GM23338 (cell line): Measurements from ENCODE around the gene LSP1. TPM values are rescaled to one million over a fixed set of nuclear protein-coding genes. Genes with fewer than 3 reads are reported as not detected.

Source experiments
- ATAC-seq: fragments of 200-7000 bp; cut with Tn5 transposase; 3 replicates; pipeline ENCODE4 v1.9.1; 2020
- DNase-seq: peaks from one replicate; pipeline ENCODE4 v3.0.0-alpha.2; 2015; ENCODE audit warnings: low spot score
- H2AFZ ChIP-seq: fragments of 200-600 bp; sonication (generic); 2 replicates; pipeline ENCODE4 v1.8.0; 2016; ENCODE audit warnings: antibody characterized with exemption, mild to moderate bottlenecking, moderate library complexity
- H3F3A ChIP-seq: fragments of 200-600 bp; sonication (generic); replicated peaks from 2 replicates; pipeline ENCODE4 v1.8.0; 2017; ENCODE audit warnings: antibody characterized with exemption, mixed run types, low read depth
- H3K27ac ChIP-seq: fragments of 200-600 bp; sonication (generic); 2 replicates; pipeline ENCODE4 v1.6.1; 2016; ENCODE audit warnings: low read depth
- H3K27me3 ChIP-seq: fragments of 200-600 bp; sonication (generic); 2 replicates; pipeline ENCODE4 v1.8.0; 2016; ENCODE audit warnings: mild to moderate bottlenecking, mixed run types, moderate library complexity; ENCODE audit not compliant: insufficient read depth
- H3K36me3 ChIP-seq: fragments of 200-600 bp; sonication (generic); 2 replicates; pipeline ENCODE4 v1.8.0; 2016; ENCODE audit warnings: mild to moderate bottlenecking; ENCODE audit not compliant: insufficient read depth
- H3K4me1 ChIP-seq: fragments of 200-600 bp; sonication (generic); 2 replicates; pipeline ENCODE4 v1.8.0; 2016; ENCODE audit warnings: mild to moderate bottlenecking, moderate library complexity; ENCODE audit not compliant: insufficient read depth
- H3K4me2 ChIP-seq: fragments of 200-600 bp; sonication (generic); 2 replicates; pipeline ENCODE4 v1.7.1; 2017; ENCODE audit warnings: mixed run types
- H3K4me3 ChIP-seq: fragments of 200-600 bp; sonication (generic); 2 replicates; pipeline ENCODE4 v1.6.1; 2016; ENCODE audit warnings: mixed run types
- H3K79me2 ChIP-seq: fragments of 200-600 bp; sonication (generic); replicated peaks from 2 replicates; pipeline ENCODE4 v1.8.0; 2017; ENCODE audit warnings: mild to moderate bottlenecking; ENCODE audit not compliant: insufficient read depth
- H3K9me2 ChIP-seq: fragments of 200-600 bp; sonication (generic); 2 replicates; pipeline ENCODE4 v1.8.0; 2017; ENCODE audit not compliant: insufficient read depth
- H4K20me1 ChIP-seq: fragments of 200-600 bp; sonication (generic); replicated peaks from 2 replicates; pipeline ENCODE4 v1.8.0; 2017; ENCODE audit warnings: mild to moderate bottlenecking; ENCODE audit not compliant: insufficient read depth
- H3K27ac Mint-ChIP-seq: 2 replicates; pipeline ENCODE4 v1.8.0; 2020; ENCODE audit warnings: inconsistent platforms, mild to moderate bottlenecking, moderate library complexity, mixed read lengths
- H3K27me3 Mint-ChIP-seq: 3 replicates; pipeline ENCODE4 v1.8.0; 2022; ENCODE audit warnings: low read depth, mild to moderate bottlenecking, moderate library complexity, mixed read lengths, inconsistent platforms; ENCODE audit not compliant: insufficient read depth, poor library complexity
- H3K36me3 Mint-ChIP-seq: 3 replicates; pipeline ENCODE4 v1.8.0; 2021; ENCODE audit warnings: low read depth, mild to moderate bottlenecking, inconsistent platforms, moderate library complexity, mixed read lengths
- H3K4me1 Mint-ChIP-seq: 3 replicates; pipeline ENCODE4 v1.8.0; 2020; ENCODE audit warnings: mild to moderate bottlenecking, inconsistent platforms, mixed read lengths
- H3K4me3 Mint-ChIP-seq: 3 replicates; pipeline ENCODE4 v1.8.0; 2021; ENCODE audit warnings: moderate library complexity, mild to moderate bottlenecking, inconsistent platforms, mixed read lengths
- H3K9me3 Mint-ChIP-seq: 3 replicates; pipeline ENCODE4 v1.8.0; 2020; ENCODE audit warnings: moderate library complexity, mild to moderate bottlenecking, inconsistent platforms, mixed read lengths
- CREB1 ChIP-seq: fragments of 250-450 bp; sonication (Bioruptor Pico); IDR thresholded peaks from 2 replicates; pipeline ENCODE4 v1.5.0; 2020; ENCODE audit warnings: low read depth, mild to moderate bottlenecking, moderate library complexity
- EZH2 ChIP-seq: fragments of 200-600 bp; sonication (generic); IDR thresholded peaks from one replicate; pipeline ENCODE4 v1.8.0; 2017; ENCODE audit warnings: antibody characterized with exemption, mild to moderate bottlenecking, low read depth; ENCODE audit not compliant: unreplicated experiment
- EZH2phosphoT487 ChIP-seq: fragments of 200-600 bp; sonication (generic); IDR thresholded peaks from one replicate; pipeline ENCODE4 v1.8.1; 2018; ENCODE audit warnings: antibody characterized with exemption; ENCODE audit not compliant: unreplicated experiment
- NANOG ChIP-seq: IDR thresholded peaks from 2 replicates; pipeline ENCODE4 v1.6.1; 2016; ENCODE audit warnings: antibody characterized with exemption, borderline replicate concordance
- POLR2AphosphoS5 ChIP-seq: IDR thresholded peaks from 2 replicates; pipeline ENCODE4 v1.6.1; 2016; ENCODE audit warnings: antibody characterized with exemption, low read depth
- STAT1 ChIP-seq: IDR thresholded peaks from one replicate; pipeline ENCODE4 v1.6.1; 2016; ENCODE audit warnings: antibody characterized with exemption; ENCODE audit not compliant: unreplicated experiment
- ZNF114 ChIP-seq: fragments of 250-450 bp; sonication (Bioruptor Pico); IDR thresholded peaks from 2 replicates; pipeline ENCODE4 v1.5.0; 2020; ENCODE audit warnings: mild to moderate bottlenecking, moderate library complexity
- ZNF331 ChIP-seq: fragments of 250-450 bp; sonication (Bioruptor Pico); IDR thresholded peaks from 2 replicates; pipeline ENCODE4 v1.5.0; 2020; ENCODE audit warnings: low read depth, mild to moderate bottlenecking, moderate library complexity
- polyA plus RNA-seq: library from polyadenylated mRNA; unstranded; fragments of >200 nt; fragmentation: Nextera tagmentation; extraction: Ambion mirVana; gene quantifications from 2 replicates; pipeline ENCODE4 v1.2.1, GENCODE V29; 2016
- total RNA-seq: library from RNA; depleted of rRNA; stranded (reverse); fragments of >200 nt; shearing (Covaris generic); gene quantifications from 2 replicates; pipeline ENCODE4 v1.2.3, GENCODE V29; 2014
- TF ChIP-seq, protein P1 (sequence below), 2 experiments: fragments of 200-600 bp in 1 of 2; sonication (generic) in 1 of 2; conservative IDR thresholded peaks; 2 replicates each; pipeline versions ENCODE4 v1.5.1 to v1.6.1; 2016 to 2017; ENCODE audit warnings: antibody characterized with exemption in 2 of 2, low read depth in 2 of 2, mild to moderate bottlenecking in 2 of 2, moderate library complexity in 1 of 2
- TF ChIP-seq, protein P2 (sequence below): IDR thresholded peaks from 2 replicates; pipeline ENCODE4 v1.6.1; 2016; ENCODE audit warnings: antibody characterized with exemption
- TF ChIP-seq, protein P3 (sequence below): IDR thresholded peaks from one replicate; pipeline ENCODE4 v1.6.1; 2018; ENCODE audit warnings: antibody characterized with exemption; ENCODE audit not compliant: unreplicated experiment

The LSP1 gene
- total and polyA plus RNA-seq, 2 experiments from 2014 or later = 0.84 TPM; not detected in 1

DNA sequence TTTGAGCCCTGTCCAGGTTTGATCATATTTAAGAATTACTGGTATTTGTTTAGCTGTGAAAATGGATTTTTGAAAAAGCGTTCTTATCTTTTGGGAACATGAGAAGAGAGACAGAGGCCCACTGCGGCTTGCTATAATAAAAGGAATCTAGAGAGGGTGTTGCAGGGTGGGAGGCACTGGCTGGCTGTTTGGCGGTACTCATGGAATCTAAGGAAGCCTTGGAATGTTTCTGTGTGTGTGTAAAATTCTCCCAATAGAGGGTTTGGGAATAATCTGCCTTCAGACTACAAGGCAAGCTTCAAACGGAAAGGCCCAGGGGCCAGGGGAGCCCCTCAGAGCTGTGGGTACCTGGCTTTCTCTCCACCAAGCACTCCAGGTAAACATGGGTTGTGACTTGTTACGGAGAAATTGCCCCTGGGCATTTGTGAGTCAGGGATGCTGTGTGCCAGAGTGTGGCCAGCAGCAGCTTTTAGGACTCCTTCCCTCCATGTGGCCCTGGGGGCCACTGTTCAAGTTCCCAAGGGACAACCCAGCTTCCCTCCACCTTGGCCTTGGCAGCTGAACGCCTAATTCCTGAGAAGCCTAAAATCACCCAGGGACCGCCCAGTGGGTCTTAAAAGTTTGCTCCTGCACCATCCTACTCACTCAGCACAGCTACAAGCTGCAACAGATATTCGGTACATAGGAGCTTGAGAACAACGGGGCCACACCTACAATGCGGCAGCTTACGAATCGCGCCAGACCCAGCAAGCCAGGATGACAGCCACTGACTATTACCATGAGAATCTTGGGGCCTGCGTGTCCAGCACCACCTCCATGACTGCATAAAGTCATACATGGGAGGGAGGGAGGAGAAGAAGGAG lies 32.2 kb upstream of the LSP1 start:
- no peaks in the 10 kb centered on the region for H3K27me3 ChIP-seq
- H3K27ac ChIP-seq = no peak overlapping the region
- H3K4me1 ChIP-seq = no peaks in the 10 kb centered on the region
- H3K4me3 ChIP-seq = no peak overlapping the region
- ATAC-seq (no peak), DNase-seq (no peak)
- Mint-ChIP-seq H3K4me3 (no peak overlapping the region), H3K4me1 (no peaks in the 10 kb centered on the region), H3K36me3 (no peaks in the 10 kb centered on the region), H3K9me3 (peaks cover 4% of the 10 kb centered on the region), H3K27ac (no peak overlapping the region), H3K27me3 (peaks cover 5% of the 10 kb centered on the region)
- H3K36me3 ChIP-seq = no peaks in the 10 kb centered on the region
- TF ChIP-seq, protein P1, sequence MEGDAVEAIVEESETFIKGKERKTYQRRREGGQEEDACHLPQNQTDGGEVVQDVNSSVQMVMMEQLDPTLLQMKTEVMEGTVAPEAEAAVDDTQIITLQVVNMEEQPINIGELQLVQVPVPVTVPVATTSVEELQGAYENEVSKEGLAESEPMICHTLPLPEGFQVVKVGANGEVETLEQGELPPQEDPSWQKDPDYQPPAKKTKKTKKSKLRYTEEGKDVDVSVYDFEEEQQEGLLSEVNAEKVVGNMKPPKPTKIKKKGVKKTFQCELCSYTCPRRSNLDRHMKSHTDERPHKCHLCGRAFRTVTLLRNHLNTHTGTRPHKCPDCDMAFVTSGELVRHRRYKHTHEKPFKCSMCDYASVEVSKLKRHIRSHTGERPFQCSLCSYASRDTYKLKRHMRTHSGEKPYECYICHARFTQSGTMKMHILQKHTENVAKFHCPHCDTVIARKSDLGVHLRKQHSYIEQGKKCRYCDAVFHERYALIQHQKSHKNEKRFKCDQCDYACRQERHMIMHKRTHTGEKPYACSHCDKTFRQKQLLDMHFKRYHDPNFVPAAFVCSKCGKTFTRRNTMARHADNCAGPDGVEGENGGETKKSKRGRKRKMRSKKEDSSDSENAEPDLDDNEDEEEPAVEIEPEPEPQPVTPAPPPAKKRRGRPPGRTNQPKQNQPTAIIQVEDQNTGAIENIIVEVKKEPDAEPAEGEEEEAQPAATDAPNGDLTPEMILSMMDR (conservative IDR thresholded peaks at IDR 0.05; ENCODE audit: low read depth in 2 of 2) = no peak
- TF ChIP-seq EZH2 (no peak), EZH2phosphoT487 (no peak)
- TF ChIP-seq, protein P2, sequence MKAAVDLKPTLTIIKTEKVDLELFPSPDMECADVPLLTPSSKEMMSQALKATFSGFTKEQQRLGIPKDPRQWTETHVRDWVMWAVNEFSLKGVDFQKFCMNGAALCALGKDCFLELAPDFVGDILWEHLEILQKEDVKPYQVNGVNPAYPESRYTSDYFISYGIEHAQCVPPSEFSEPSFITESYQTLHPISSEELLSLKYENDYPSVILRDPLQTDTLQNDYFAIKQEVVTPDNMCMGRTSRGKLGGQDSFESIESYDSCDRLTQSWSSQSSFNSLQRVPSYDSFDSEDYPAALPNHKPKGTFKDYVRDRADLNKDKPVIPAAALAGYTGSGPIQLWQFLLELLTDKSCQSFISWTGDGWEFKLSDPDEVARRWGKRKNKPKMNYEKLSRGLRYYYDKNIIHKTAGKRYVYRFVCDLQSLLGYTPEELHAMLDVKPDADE = no peak
- H3K79me2 ChIP-seq = no peaks in the 10 kb centered on the region
- no peaks in the 10 kb centered on the region for H3F3A ChIP-seq
- no peak overlapping the region for H3K4me2 ChIP-seq
- no peaks in the 10 kb centered on the region for H4K20me1 ChIP-seq
- no peaks in the 10 kb centered on the region for H3K9me2 ChIP-seq
- no peak overlapping the region for H2AFZ ChIP-seq

DNA sequence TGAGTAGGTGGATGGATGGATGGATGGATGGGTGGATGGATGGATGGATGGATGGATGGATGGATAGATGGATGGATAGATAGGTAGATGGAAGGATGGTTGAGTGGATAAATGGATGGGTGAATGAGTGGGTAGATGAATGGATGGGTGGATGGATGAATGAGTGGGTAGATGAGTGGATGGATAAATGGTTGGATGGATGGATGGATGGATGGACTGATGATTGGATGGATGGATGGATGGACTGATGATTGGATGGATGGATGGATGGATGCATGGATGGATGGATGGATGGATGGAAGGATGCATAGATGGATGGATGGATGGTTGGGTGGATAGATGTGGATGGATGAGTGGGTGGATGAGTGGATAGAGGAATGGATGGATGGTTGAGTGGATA lies 31.3 kb upstream of the LSP1 start:
- Histone ChIP-seq H3K27ac (no peak overlapping the region), H3K4me1 (no peaks in the 10 kb centered on the region), H3F3A (no peaks in the 10 kb centered on the region), H3K4me3 (no peak overlapping the region), H3K9me2 (no peaks in the 10 kb centered on the region), H2AFZ (no peak overlapping the region), H4K20me1 (no peaks in the 10 kb centered on the region), H3K27me3 (no peaks in the 10 kb centered on the region), H3K4me2 (no peak overlapping the region), H3K79me2 (no peaks in the 10 kb centered on the region), H3K36me3 (no peaks in the 10 kb centered on the region)
- Mint-ChIP-seq H3K4me1 (no peaks in the 10 kb centered on the region), H3K27me3 (peaks cover 5% of the 10 kb centered on the region), H3K27ac (no peak overlapping the region), H3K4me3 (no peak overlapping the region), H3K9me3 (peaks cover 4% of the 10 kb centered on the region), H3K36me3 (no peaks in the 10 kb centered on the region)
- DNase-seq (no peak), ATAC-seq (no peak)
- TF ChIP-seq NANOG (no peak), POLR2AphosphoS5 (no peak), EZH2phosphoT487 (no peak), EZH2 (no peak), CREB1 (CRISPR knock-in tag) (no peak), ZNF114 (no peak), STAT1 (no peak), ZNF331 (CRISPR knock-in tag) (no peak)
- TF ChIP-seq, protein P2 = no peak
- TF ChIP-seq, protein P1 (conservative IDR thresholded peaks at IDR 0.05; ENCODE audit: low read depth in 2 of 2) = no peak
- TF ChIP-seq, protein P3, sequence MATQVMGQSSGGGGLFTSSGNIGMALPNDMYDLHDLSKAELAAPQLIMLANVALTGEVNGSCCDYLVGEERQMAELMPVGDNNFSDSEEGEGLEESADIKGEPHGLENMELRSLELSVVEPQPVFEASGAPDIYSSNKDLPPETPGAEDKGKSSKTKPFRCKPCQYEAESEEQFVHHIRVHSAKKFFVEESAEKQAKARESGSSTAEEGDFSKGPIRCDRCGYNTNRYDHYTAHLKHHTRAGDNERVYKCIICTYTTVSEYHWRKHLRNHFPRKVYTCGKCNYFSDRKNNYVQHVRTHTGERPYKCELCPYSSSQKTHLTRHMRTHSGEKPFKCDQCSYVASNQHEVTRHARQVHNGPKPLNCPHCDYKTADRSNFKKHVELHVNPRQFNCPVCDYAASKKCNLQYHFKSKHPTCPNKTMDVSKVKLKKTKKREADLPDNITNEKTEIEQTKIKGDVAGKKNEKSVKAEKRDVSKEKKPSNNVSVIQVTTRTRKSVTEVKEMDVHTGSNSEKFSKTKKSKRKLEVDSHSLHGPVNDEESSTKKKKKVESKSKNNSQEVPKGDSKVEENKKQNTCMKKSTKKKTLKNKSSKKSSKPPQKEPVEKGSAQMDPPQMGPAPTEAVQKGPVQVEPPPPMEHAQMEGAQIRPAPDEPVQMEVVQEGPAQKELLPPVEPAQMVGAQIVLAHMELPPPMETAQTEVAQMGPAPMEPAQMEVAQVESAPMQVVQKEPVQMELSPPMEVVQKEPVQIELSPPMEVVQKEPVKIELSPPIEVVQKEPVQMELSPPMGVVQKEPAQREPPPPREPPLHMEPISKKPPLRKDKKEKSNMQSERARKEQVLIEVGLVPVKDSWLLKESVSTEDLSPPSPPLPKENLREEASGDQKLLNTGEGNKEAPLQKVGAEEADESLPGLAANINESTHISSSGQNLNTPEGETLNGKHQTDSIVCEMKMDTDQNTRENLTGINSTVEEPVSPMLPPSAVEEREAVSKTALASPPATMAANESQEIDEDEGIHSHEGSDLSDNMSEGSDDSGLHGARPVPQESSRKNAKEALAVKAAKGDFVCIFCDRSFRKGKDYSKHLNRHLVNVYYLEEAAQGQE = no peak
